Vagina (tissue), 2 donors: ENCODE results near the gene NUDT14. TPM values are rescaled to one million over a fixed set of nuclear protein-coding genes. Genes with fewer than 3 reads are reported as not detected.

Experiments used
- DNase-seq, 2 donors: peaks; one replicate each; pipeline ENCODE4 v3.0.0-alpha.2; 2017; ENCODE audit errors: extremely low spot score in 2 of 2
- H3K27ac ChIP-seq: fragments of 200-600 bp; sonication (generic); one replicate; pipeline ENCODE4 v1.5.1; 2019
- H3K27me3 ChIP-seq: fragments of 200-600 bp; sonication (generic); one replicate; pipeline ENCODE4 v1.5.1; 2019
- H3K36me3 ChIP-seq, 2 donors: fragments of 200-600 bp; sonication (generic); one replicate each; pipeline ENCODE4 v1.5.1; 2017 to 2019
- H3K4me1 ChIP-seq: fragments of 200-600 bp; sonication (generic); one replicate; pipeline ENCODE4 v1.5.1; 2019
- H3K4me3 ChIP-seq, 2 donors: fragments of 200-600 bp; sonication (generic); 1 replicate in 1 of 2; 2 replicates in 1 of 2; pipeline ENCODE4 v1.5.1; 2016 to 2019
- H3K9me3 ChIP-seq: fragments of 200-600 bp; sonication (generic); one replicate; pipeline ENCODE4 v1.5.1; 2019
- CTCF ChIP-seq, 3 experiments: fragments of 450-650 bp in 2 of 3; fragments of 200-600 bp in 1 of 3; sonication (generic) in 1 of 3; IDR thresholded peaks; one replicate each; pipeline ENCODE4 v1.5.1; 2017 to 2019; ENCODE audit warnings: antibody characterized with exemption in 3 of 3, mild to moderate bottlenecking in 2 of 3, moderate library complexity in 2 of 3
- POLR2A ChIP-seq, 2 donors: fragments of 450-650 bp; IDR thresholded peaks; one replicate each; pipeline ENCODE4 v1.6.1; 2017; ENCODE audit warnings: antibody characterized with exemption in 2 of 2, mild to moderate bottlenecking in 2 of 2, moderate library complexity in 2 of 2
- POLR2AphosphoS5 ChIP-seq, 2 donors: sonication (generic); formaldehyde crosslinking; IDR thresholded peaks; one replicate each; pipeline ENCODE4 v1.9.0; 2017; ENCODE audit warnings: antibody characterized with exemption in 2 of 2, mild to moderate bottlenecking in 2 of 2, low read depth in 1 of 2; ENCODE audit not compliant: insufficient read depth in 1 of 2
- intact Hi-C: fragments of 100-400 bp; cut with DNase I; formaldehyde crosslinking; loops from one replicate; pipeline ENCODE4 v1.15.1; 2023
- microRNA-seq: library from miRNA; unstranded; fragments of <30 nt; microRNA quantifications from one replicate; pipeline ENCODE4, GENCODE V29; 2017; ENCODE audit warnings: borderline number of aligned reads, borderline replicate concordance
- small RNA-seq: library from RNA; depleted of rRNA; stranded (forward); fragments of <200 nt; gene quantifications from one replicate; pipeline ENCODE3, GENCODE V24; 2016
- total RNA-seq: library from RNA; depleted of rRNA; stranded (reverse); fragments of >200 nt; gene quantifications from one replicate; pipeline ENCODE4 v1.2.3, GENCODE V29; 2016

NUDT14 gene
- total RNA-seq, 1 donor from 2014 or later: 11.0 TPM

- H3K36me3 ChIP-seq: no peaks in the 10 kb centered on the region
- H3K27me3 ChIP-seq: no peaks in the 10 kb centered on the region
- DNase-seq: peak in 1 of 2 donors; percentile 88
- intact Hi-C loops: no loop called here
- no peak for TF ChIP-seq CTCF (IDR thresholded peaks at IDR 0.05)
- no peak overlapping the region for H3K4me3 ChIP-seq
- no peak overlapping the region for H3K27ac ChIP-seq
- no peaks in the 10 kb centered on the region for H3K9me3 ChIP-seq
- peaks cover 6% of the 10 kb centered on the region for H3K4me1 ChIP-seq
Measured at GRCh38 chr14:105123981-105124765, 56.9 kb downstream of the NUDT14 start.

GRCh38 chr14:105123064-105123665, 57.9 kb downstream of the NUDT14 start:
- no peak for TF ChIP-seq CTCF (IDR thresholded peaks at IDR 0.05)
- TF ChIP-seq POLR2A (IDR thresholded peaks at IDR 0.05): no peak
- TF ChIP-seq POLR2AphosphoS5 (IDR thresholded peaks at IDR 0.05; ENCODE audit: insufficient read depth in 1 of 2, low read depth in 1 of 2): no peak
- DNase-seq: no peak
- H3K36me3 ChIP-seq: no peaks in the 10 kb centered on the region
- no peak overlapping the region for H3K4me3 ChIP-seq
- no peak overlapping the region for H3K27ac ChIP-seq
- H3K27me3 ChIP-seq: no peaks in the 10 kb centered on the region
- H3K4me1 ChIP-seq: peaks cover 6% of the 10 kb centered on the region
- intact Hi-C loops: no loop called here
- H3K9me3 ChIP-seq: no peaks in the 10 kb centered on the region

Small RNA genes lying within 50 kb of the gene (microRNA-seq; reads per million reads assigned to microRNA genes)
- not detected for gene MIR6765

Small RNA genes lying within 50 kb of the gene (small RNA-seq; reads per million reads assigned to genes)
- not detected for gene MIR6765

Other genes starting within 250 kb of the NUDT14 start
- 180 TPM for gene AHNAK2, start 202.9 kb downstream of the NUDT14 start, total RNA-seq
- 4.7 TPM for gene CLBA1, start 195.5 kb downstream of the NUDT14 start, total RNA-seq
- gene CDCA4, start 160.2 kb downstream of the NUDT14 start, total RNA-seq: 15.2 TPM
- 9.1 TPM for gene GPR132, start 115.9 kb downstream of the NUDT14 start, total RNA-seq
- 17.7 TPM for gene JAG2, start 12.5 kb downstream of the NUDT14 start, total RNA-seq
- gene BTBD6, start 67.2 kb upstream of the NUDT14 start, total RNA-seq: 45.9 TPM
- gene BRF1, start 119.7 kb upstream of the NUDT14 start, total RNA-seq: 64.6 TPM
- gene PACS2, start 133.4 kb upstream of the NUDT14 start, total RNA-seq: 64.8 TPM
- not detected for gene TEX22, start 217.2 kb upstream of the NUDT14 start, total RNA-seq
- 82.7 TPM for gene MTA1, start 238.5 kb upstream of the NUDT14 start, total RNA-seq